Measurements from ENCODE around the gene MIA.
"Not testable (repeated sequence)": the region's sequence is repeated elsewhere in the genome, so short reads cannot be mapped to it uniquely, and the experiment has no call there.

Gene MIA

DNA sequence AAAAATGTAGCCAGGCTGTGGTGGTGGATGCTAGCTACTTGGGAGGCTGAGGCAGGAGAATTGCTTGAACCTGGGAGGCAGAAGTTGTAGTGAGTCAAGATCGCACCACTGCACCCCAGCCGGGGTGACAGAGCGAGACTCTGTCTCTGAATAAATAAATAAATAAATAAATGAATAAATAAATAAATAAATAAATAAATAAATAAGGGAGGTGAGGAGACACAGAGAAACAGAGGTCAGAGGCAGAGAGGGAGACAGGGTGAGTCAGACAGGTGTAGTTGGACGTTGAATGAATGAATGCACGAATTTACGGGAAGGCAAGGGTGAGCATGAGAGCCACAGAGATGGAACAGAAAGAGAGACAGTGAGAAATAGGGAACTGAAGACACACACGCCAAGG, 5.8 kb downstream of the MIA start:
- DNase-seq = no peak

DNA sequence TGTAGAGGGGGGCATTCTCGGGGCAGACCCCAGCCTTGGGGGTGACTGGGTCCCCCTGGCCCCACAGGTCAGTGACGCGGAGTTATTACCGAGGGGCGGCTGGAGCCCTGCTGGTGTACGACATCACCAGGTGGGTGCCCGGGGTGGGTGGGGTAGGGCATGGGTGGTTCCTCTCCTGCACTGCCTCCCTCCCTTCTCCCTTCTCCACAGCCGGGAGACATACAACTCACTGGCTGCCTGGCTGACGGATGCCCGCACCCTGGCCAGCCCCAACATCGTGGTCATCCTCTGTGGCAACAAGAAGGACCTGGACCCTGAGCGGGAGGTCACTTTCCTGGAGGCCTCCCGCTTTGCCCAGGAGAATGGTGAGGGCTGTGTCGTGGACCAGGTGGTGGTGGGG, 8.4 kb downstream of the MIA start:
- DNase-seq = no peak

DNA sequence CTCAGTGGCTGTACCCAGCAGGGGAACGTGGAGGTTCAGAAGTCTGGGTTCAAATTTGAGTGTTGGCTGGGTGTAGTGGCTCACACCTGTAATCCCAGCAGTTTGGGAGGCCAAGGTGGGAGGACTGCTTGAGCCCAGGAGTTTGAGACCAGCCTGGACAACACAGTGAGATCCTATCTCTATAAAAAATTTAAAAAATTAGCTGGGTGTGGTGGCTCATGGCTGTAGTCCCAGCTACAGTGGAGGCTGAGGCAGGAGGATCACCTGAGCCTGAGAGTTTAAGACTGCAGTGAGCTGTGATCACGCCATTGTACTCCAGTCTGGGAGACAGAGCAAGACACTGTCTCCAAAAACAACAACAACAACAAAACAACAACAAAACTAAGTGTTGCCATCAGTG, 8.8 kb downstream of the MIA start:
- DNase-seq = not testable (repeated sequence)

DNA sequence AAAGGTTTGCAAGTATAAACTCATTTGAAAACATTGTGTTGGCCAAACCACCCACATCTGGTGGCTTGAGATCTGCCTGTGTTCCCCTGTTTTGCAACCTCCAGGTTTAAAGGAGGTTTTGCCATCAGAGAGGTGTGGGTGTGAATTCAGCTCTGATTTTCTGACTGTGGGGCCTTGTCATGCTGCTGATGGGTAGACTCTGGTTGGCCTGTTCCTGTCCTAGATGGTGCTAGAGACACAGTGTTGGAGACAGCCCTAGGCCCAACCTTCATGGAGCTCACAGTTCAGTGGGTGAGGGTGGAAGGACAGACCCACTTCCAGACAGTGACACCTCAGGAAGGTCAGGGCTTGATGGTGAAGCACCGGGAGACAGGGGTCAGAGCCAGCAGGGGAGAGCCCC, 10.2 kb downstream of the MIA start:
- DNase-seq = no peak

DNA sequence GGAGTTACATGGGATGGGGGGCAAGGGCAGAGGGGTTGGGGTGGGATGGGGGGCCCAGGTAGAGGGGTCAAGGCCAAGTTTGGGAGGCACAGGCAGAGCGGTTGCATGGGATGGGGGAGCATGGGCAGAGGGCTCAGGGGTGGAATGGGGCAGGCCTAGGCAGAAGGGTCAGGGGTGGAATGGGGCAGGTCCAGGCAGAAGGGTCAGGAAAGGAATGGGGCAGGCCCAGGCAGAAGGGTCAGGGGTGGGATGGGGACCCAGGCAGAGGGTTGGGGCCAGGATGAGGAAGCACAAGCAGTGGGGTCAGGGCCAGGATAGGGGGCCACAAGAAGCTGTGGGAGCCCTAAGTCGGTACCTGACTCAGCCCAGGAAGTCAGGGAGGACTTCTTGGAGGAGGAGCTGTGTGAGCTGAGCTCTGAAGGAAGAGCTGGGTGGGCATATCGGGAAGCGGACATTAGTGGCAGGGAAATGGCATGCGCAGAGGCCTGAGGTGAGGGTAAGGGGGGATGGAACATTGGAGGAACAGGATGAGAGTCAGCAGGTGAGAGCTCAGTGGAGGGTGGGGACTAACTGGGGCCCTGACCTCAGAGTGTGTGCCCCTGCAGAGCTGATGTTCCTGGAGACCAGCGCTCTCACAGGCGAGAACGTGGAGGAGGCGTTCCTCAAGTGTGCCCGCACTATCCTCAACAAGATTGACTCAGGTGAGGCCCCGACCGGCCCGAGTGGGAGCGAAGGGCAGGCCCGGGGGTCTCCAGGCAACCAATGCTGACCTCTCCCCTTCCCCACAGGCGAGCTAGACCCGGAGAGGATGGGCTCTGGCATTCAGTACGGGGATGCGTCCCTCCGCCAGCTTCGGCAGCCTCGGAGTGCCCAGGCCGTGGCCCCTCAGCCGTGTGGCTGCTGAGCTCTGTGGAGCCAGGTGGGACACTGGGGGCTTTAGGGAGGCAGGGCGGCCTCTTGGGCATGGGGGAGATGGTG, 11.0 kb downstream of the MIA start:
- no peak for DNase-seq

DNA sequence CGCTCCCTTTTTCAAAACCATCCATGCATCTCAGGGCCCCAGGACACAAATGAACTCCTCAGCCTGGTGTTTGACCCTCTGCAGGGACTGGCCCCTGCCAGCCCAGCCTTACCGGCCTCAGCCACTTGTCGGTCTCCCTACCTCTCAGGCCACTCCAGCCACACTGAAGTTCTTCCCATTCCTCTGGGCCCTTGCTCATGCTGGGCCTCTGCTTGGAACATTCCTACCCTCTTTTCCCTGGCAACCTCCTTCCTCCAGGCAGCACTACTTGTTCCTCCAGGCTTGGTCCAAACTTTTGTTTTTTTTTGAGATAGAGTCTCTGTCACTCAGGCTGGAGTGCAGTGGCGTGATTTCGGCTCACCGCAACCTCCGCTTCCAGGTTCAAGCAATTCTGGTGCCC, 16.0 kb downstream of the MIA start:
- no peak for DNase-seq

DNA sequence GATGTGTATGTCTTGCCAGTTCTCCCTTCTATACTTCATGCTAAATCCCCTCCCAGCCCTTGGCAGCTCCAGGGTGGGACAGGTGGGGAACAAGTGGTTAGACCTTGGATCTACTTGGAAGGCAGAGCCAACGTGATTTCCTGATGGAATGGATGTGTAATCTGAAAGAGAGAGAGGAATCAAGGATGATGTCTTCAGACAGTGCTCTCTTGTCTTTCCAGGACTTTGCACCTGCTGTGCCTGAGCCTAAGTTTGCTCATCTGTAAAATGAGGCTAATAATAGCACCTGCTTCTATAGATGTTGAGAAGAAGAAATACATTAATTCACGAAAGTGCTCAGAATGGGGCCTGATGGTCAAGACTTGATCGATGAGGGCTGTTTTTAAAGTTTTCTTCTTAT, 16.7 kb downstream of the MIA start:
- no peak for DNase-seq

DNA sequence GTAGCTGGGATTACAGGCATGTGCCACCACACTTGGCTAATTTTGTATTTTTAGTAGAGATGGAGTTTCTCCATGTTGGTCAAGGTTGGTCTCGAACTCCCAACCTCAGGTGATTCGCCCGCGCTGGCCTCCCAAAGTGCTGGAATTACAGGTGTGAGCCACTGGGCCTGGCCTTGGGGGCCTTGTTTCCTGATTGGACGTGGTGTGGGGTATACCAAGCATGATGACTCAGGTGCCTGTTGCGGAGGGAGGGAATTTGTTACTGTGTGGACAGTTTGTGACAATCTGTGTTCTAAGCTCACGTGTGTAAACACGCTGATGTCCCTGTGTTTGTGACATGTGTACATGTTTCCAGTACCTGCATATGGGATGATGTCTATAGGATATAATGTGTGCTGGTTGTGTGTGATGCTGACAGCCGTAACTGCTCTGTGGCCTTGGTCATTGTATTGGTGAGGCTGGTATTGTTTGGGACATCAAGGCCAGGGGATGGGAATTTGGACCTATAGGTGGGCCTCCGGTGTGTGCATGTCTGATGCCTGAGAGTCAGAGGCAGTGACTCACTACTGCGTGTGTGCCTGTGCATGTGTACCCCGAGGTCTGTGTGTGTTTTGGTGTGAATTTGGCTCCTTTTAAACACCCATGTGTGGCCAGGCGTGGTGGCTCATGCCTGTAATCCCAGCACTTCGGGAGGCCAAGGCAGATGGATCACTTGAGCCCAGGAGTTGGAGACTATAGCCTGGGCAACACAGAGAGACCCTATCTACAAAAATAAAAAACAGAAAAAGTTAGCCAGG, 22.0 kb downstream of the MIA start:
- no peak for DNase-seq

DNA sequence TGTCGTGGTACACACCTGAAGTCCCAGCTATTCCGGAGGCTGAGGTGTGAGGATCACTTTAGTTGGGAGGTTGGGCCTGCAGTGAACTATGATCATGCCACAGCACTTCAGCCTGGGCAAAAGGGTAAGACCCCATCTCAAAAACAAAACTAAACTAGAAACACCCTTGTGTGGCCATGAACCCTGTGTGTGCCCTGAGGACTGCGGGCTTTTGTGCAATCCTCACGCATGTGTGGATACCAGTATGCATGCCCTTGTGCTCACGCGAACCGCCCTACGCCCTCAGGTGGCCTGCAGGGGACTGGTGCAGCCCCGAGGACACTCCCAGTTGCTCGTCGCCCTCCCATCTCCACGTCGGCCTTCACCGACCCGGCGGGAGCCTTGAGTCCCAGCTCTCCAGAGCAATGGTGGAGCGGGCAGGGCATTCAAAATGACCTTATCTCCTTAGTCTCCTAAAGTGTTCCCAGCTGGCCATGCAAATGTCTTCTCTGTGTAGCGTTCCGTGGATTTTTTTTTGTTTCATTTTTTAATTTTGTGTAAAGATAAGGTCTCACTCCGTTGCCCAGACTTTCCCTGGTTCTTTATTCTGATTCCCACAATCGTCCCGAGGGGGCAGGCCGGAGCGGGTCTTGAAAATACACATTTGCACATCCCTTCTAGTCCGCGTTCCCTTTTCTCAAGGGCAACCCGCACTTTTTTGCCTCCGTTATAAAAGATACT, 22.8 kb downstream of the MIA start:
- DNase-seq = peak in 2 of 4 experiments; percentile 56 to 62

DNA sequence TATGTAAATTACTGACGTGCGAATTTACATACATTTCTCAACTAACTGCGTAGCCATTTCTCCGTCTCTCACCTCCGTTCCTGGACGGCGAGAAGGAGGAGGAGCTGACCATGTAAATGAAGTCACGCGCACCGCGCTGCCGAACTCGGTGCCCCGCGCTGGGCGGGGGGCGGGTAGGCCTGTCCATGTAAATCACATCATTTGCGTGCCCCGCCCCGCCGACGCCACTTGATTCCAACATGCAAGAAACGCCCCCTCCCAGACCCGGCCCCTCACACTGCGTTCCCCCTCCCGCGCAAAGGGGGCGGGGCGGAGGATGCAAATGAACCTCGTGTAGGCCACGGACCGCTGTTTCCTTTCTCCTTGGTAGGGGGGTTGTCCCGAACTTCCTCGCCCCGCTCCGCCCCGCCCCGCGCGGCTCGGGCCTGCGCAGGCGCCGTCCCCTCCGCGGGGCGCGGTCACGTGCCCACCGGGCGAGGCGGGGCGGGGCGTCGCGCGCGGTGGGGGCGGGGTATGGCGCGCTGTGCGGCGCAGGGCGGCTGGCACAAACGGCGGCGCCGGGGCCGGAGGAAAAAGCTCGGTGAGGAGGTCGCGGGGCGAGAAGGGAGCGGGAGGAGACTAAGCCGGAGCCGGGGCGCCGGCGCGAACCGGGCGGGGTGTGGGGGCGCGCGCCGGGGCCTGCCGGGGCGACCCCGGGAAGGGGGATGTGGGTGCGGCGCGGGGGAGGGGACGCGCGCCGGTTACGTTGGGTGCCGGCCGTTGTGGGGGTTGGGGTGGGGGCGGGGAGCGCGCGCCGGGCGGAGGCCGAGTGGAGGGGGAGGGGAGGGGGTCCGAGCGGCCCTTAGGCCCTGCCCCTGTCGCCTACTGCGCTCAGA, 23.6 kb downstream of the MIA start, which contains the start of gene EGLN2:
TSS of gene EGLN2 (plus strand) at position 509 of the 875 bp plus-strand sequence. CDS start 1,382 bp downstream, outside the sequence.
- peak; percentile 99 to 100 (median 100) for DNase-seq

DNA sequence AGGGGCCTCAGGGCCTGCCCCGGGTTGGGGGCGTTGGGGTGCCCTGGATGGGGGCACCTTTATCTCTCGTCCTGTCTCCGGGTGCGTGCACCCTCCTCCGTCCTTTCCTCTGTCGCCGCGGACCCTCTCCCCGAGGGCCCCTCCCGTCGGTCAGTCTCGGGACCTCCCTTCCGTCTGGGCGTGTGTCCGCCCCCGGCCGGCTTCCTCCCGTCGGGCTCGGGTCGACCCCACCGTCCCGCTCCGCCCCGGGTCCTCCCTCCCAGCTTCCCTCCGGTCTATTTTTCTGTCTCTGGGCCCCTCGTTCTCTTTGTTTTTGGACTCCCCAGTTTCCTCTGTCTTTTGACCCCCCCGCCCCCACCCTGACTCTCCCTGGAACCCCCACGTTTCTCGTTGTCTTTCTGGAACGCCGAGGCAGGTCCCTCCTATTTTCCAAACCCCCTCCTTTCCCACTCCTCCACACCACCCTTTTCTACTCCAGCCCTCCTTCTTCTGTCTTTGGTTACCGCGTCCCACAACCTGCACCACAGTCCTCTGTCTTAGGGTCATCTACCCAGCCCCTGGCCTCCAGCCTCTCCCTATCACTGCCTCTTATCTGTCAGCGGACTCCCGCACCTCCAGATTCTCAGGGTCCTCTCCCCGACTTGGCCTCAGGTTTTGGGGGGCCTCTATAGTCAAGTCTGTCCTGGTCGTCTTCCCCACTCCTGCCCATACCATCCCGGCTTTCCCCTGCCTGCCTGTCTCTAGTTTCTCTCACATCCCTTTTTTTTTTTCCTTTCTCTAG, 24.4 kb downstream of the MIA start:
- no peak for DNase-seq

DNA sequence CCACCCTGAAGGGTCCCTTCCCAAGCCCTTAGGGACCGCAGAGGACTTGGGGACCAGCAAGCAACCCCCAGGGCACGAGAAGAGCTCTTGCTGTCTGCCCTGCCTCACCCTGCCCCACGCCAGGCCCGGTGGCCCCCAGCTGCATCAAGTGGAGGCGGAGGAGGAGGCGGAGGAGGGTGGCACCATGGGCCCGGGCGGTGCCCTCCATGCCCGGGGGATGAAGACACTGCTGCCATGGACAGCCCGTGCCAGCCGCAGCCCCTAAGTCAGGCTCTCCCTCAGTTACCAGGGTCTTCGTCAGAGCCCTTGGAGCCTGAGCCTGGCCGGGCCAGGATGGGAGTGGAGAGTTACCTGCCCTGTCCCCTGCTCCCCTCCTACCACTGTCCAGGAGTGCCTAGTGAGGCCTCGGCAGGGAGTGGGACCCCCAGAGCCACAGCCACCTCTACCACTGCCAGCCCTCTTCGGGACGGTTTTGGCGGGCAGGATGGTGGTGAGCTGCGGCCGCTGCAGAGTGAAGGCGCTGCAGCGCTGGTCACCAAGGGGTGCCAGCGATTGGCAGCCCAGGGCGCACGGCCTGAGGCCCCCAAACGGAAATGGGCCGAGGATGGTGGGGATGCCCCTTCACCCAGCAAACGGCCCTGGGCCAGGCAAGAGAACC, 25.1 kb downstream of the MIA start:
- no peak for DNase-seq

DNA sequence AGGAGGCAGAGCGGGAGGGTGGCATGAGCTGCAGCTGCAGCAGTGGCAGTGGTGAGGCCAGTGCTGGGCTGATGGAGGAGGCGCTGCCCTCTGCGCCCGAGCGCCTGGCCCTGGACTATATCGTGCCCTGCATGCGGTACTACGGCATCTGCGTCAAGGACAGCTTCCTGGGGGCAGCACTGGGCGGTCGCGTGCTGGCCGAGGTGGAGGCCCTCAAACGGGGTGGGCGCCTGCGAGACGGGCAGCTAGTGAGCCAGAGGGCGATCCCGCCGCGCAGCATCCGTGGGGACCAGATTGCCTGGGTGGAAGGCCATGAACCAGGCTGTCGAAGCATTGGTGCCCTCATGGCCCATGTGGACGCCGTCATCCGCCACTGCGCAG, 25.7 kb downstream of the MIA start:
- DNase-seq = no peak

DNA sequence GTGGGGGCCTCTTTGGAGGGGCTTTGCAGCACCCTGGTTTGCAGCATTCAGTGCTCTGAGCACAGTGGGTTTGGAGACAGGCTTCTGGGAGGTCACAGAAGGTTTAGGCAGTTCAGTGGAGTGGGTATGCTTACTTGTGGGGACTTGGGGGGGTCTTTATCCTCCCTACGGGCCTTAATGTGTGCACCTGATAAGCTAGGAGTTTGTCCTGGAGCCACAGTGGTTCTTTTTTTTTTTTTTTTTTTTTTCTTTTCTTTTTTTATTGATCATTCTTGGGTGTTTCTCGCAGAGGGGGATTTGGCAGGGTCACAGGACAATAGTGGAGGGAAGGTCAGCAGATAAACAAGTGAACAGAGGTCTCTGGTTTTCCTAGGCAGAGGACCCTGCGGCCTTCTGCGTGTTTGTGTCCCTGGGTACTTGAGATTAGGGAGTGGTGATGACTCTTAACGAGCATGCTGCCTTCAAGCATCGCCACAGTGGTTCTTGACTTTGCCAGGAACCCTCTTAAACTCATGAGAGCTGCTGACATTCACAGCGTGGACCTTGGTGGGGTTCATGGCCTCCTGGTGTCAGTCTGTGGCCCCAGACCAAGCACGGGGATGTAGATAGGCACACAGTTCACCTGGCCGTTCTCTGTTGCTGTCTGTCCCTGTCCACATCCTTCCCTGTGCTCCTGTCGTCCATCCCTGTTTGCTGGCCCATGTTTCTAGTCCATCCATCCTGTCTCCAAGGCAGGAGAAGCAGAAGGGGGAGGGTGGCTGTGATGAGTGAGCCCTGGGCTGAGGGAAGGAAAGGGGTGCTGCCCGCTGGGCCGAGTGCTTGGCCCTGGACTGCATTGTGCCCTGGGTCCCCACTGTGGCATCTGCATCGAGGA, 26.3 kb downstream of the MIA start:
- no peak for DNase-seq

DNA sequence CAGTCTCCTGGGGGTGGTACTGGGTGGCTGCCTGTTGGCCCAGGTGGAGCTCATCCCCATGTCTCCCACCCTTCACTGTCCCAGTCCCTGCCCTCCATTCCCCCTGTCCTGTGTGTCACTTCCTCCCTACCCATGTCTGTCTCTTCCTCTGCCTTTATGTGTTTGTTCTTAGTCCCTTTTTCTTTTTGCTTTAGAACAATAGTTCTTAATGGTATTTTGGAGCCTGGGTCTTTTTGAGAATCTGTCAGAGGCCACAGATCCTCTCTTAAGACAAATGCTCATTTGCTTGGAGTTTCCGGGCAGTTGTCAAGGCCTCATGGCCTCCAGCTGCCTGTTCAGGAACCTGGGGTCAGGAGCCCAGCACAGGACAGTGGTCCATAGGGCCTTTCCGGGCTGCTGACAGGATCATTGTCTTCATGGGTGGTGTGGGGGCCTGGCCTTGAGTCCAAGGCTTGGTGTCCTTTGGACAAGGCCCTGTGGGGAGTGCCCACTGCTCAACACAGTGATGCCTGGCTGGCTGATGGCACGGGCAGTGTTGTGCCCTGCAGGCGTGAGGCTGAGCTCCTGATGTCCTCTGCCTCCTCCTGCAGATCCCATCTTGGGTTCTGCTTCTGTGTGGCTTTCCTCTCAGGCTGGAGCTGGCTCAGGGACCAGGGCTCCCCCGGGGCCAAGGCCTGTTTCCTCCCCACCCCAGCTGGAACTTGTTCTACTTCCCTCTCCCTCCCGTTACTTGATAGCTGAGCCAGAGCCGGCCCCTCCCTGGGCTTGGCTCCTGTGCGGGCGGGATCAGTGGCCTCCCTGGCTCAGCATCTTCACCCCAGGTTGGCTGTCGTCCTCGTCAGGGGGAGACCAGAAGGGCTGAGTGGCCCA, 27.2 kb downstream of the MIA start:
- no peak for DNase-seq

DNA sequence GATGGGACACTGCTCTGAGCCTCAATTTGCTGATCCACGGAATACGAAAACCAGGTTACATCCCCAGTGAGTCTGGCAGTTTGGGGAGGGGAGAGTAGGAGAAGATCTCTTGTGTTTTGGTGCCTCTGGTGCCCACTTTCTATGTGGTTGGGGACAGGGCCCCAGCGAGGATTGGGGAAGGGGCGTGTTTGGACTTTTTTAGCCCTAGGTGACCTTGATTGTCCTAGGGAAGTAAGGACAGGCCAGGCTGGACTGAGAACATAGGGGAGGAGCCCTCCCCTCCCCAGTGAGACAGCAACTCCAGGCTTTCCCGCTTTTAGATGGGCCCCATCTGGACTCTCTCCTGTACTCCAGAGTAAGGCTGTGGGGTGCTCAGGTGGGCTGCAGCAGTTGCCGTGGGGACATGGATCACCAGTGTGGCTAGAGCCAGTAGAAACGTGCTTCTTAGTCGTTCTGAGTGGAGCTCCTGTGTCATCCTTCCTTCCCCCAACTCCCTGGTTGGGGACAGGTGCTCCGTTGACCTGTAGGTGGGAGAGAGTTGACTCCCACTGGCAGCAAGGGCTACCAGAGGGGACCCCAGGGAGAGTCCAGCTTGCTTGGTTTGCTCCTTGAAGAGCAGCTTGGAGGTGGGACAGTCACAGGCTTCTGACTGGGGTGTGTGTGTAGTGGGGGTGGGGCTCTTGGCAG, 28.0 kb downstream of the MIA start:
- DNase-seq = no peak

DNA sequence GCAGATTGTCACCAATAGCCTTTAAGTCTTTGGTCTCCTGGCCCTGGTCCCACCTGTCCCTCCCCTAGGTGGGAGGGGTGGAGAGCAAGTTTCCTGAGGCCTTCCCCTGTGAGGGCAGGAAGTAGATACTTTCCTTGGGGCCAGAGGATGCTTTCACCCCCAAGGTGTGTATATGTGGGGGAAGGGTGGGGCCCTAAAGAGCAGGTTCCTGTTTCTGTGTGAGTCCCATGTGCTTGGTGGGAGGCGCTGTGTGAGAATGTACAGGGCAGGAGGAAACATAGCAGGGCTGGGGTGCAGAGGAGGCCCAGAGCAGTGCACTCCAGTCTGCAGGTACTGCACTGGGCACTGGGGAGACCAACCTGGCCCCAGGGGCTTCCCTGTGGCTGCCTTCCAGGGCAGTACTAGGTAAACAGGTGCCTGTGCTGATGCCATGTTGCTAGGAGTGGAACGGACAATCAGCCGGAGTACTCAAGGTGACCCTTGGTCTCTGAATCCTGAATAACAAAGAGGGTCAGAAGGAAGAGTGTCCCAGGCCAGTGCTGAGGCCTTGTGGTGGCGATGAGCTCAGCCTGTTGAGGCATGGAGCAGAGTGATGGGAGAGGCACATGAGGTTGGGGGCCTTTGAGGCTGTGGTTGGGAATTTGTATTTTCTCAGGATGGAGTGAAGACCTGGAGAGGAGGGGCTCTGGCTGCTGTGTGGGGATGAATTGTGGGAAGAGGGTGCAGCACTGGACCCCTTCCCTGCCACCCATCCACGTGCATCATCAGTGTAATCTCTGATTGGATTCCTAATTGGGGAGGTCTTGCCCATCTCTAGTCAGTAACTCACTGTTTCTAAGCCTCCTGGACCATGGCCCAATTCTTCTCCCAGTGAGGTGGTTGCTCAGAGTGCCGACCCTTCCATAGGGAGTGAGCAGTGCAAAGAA, 28.8 kb downstream of the MIA start:
- DNase-seq = peak in 2 of 4 experiments; percentile 44 to 59
